Bone marrow (tissue), 2 donors: ENCODE data around the gene SLC4A5.

ENCODE experiments used
- DNase-seq, 2 donors: peaks; one replicate each; lab custom pipeline; 2025; lab: John Stamatoyannopoulos, UW

SLC4A5 gene

GRCh38 chr2:74312913-74313312, 30.3 kb downstream of the SLC4A5 start:
- no peak for DNase-seq

- no peak for DNase-seq
Measured at GRCh38 chr2:74307720-74308119, 35.5 kb downstream of the SLC4A5 start.

DNA sequence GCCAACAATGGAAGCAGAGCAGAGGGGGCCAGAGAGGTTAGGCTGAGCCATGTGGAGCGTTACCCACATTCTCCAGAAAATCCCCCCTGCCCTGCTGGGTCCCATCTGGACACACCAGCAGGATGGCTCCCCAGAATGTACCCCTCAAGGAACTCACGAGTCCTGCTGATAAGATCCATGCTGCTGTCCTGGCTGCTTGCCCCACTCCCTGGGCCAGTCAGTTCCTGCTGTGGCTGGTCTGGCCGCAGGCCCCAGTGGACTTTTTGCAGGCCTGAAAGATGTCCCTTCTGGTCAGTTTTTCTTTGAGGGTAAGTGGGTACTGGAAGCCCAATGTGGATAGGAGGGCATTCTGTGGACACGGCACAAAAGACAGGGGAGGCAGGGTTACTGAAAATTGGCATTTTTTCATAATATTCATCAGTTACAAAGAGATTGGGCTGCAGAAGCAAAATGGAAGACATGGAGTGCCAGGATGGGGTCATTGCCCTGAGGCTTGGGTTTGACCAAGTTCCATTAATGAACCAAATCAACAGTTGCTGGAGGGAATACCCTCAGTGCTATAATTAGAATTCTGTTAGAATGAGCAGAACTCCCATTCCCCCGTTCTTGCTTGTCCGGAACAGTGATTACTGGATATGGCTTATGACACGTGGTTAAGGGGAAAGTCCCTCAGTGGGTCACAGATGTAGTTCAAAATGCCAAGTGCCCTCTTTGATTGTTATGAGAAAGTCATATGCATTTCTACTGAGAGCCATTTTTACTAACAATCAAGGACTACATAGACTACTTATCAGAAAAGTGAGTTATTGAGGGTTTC, 38.7 kb downstream of the SLC4A5 start:
- DNase-seq = no peak

DNA sequence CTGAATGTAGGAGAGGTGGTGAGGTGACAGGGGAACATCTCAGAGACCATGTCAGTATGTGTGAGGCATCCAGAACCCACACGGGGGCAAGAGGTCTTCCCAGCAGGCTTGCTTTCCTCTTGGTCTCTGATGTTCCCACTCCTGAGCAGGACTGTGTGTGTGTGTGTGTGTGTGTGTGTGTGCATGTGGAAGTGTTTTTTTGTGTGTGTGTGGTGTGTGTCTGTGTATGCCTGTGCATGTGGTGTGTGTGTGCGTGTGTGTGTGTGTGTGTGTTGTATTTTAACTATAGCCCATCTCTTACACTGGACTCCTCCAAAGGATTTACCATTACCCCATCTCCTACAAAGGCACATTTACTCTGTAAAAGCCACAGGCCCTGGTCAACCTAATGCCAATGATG, 40.4 kb downstream of the SLC4A5 start:
- no peak for DNase-seq

- no peak for DNase-seq
Measured at GRCh38 chr2:74301262-74301661, 42.0 kb downstream of the SLC4A5 start.

GRCh38 chr2:74300506-74300905, 42.7 kb downstream of the SLC4A5 start:
- DNase-seq = no peak

DNA sequence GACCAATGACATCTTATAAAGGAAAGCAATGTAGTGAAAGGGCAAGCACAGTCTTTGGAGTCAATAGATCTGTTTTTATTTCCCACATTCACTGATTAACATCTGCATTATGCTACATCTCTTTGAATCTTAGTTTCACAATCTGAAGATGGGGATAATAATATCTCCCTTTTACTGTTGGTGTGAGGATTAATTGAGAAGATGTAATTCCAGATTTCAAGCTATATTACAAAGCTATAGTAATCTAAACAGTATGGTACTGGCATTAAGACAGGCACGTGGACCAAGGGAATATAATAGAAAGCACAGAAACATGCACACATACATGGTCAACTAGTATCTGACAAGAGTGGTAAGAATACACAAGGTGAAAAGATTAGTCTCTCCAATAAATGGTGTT, 45.3 kb downstream of the SLC4A5 start:
- DNase-seq = no peak

- DNase-seq = no peak
Measured at GRCh38 chr2:74297391-74297790, 45.8 kb downstream of the SLC4A5 start.

GRCh38 chr2:74293191-74293991, 49.8 kb downstream of the SLC4A5 start:
- DNase-seq = no peak

- no peak for DNase-seq
Measured at GRCh38 chr2:74292751-74293150, 50.5 kb downstream of the SLC4A5 start.

- no peak for DNase-seq
Measured at GRCh38 chr2:74291886-74292621, 51.2 kb downstream of the SLC4A5 start.

DNA sequence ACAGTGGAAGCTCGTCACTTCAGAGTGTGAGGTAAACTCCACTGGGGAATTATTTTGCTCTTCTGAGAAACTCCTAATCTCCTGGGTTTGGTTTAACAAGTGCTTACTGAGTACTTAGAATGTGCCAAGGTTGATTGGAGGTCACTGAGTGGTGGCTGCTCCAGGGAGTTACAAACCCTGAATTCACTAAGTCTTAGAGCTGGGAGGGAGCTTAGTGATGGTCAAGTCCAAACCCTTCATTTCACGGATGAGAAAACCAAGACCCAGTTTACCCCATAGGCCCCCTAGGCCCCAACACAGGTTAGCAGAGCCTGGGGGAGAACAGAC, 52.0 kb downstream of the SLC4A5 start:
- DNase-seq = no peak

DNA sequence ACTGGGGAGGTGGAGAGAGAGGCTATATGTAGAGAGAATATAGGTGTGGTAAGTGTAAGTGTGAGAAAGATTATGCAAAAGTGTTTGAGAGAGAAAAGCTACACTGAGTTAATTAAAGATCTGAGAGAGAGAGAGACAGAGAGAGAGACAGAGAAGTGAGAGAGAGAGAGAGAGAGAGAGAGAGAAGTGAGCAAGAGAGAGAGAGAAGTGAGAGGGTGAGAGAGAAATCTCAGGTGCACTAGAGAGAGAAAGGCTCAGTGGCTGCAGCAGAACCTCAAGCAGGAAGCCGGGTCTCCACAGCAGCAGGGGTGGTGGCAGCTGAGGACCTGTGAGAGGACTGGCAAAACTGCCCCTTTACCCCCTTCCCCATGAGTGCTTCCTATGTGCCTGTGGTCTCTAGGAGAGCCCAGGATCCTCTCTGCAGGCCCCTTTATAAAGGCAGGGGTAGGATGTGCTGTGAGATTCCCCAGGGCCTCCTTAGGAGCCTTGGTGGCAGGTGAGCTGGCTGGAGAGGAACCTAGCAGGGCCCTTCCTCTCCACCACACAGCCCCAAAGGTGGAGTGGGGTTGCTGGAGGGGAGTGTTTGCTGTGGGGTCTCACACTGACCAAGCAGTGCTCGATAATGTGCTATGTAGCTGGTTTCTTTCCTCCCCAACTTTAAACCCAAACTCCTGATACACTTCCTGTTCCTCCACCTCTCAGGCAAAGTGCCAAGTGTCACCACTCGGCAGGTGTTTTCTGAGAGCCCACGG, 52.6 kb downstream of the SLC4A5 start:
- DNase-seq = no peak

DNA sequence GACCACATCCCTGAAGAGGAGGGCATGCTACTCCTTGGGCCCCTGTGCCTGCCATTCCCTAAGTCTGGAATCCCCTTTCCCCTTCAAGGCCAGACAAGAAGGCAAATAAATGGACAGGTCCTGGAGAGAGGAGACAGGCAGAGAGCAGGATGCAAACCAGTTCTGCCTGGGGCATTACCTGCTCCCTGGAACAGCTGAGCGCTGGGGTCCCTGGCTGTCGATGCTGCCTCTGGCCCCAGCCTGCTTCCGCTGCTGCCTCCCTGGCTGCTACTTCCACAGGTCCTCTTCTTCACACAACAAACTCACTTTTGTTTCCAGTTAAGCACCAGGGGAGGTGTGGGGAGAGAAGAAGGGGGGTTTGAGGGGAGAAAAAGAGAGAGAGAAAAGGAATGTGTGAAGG, 53.1 kb downstream of the SLC4A5 start:
- DNase-seq = no peak

DNA sequence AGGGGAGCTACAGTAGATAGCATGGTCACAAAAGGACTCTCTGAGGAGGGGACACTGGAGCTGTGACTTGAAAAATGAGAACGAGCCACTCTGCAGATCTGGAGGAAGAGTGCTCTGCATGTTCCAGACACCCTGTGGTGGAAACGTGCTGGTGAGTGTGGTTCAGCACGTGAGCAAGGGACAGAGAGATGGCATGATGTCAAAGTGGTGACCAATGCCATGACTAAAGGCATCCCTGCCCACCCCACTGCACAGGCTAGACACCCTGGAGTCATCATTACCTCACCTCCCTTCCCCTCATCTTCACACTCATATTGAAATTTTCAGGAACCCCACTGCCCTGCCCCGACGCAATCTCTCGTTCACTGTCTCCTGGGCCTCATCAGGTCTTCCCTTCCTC, 56.5 kb downstream of the SLC4A5 start:
- no peak for DNase-seq

- DNase-seq = no peak
Measured at GRCh38 chr2:74281141-74281975, 61.9 kb downstream of the SLC4A5 start.

DNA sequence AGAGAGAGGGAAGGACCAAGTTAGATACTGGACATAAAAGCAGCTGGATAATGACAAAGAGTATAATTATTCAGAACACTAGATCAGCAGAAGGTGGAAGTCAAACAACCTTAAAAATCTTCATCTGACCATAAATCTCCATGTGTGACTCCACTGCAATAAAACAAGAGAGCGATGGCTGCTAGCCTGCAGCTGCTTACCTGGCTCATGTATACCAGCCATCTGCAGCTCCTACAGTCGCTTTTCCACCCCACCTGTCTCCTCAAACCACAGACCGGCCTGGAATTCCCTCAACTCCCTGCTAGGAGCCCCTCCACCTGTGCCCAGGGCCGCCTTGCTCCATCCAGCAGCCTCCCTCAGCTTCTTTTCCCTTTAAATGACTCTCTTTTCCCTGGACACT, 64.5 kb downstream of the SLC4A5 start:
- no peak for DNase-seq

- DNase-seq = no peak
Measured at GRCh38 chr2:74278176-74278575, 65.0 kb downstream of the SLC4A5 start.

- DNase-seq = no peak
Measured at GRCh38 chr2:74275228-74275627, 68.0 kb downstream of the SLC4A5 start.

DNA sequence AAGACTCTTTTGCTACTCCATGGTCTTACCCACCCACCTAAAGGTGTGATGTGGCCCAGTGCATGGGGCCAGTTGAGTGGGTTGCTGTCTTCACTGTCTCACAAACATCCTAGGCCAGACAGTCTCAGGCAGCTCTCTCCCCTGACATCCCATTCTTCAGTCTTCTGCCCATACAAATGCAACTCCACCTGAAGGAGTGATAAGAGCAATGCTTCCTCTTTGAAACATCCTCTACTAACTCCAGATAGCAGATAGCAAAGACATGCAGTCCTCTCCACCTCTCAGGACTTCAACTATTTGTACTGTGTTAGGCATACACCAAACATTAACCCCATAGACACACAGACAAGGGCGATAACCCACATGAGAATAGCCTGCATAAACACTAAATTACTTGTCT, 73.5 kb downstream of the SLC4A5 start:
- no peak for DNase-seq

GRCh38 chr2:74267068-74267467, 76.1 kb downstream of the SLC4A5 start:
- no peak for DNase-seq
